Epithelial cell of prostate (primary cell): Measurements from ENCODE around the gene NRXN3.
A peak's percentile ranks its signal among the peaks of the same experiment; 100 is the strongest.

ENCODE experiments used
- DNase-seq: peaks from one replicate; pipeline ENCODE4 v3.0.0-alpha.2; 2011; ENCODE audit warnings: low read depth, low spot score
- H3K27ac ChIP-seq: fragments of 450-650 bp; 2 replicates; pipeline ENCODE4 v1.5.1; 2017; ENCODE audit warnings: mild to moderate bottlenecking

The NRXN3 gene

GRCh38 chr14:79502136-79502750 is 1332.1 kb downstream of the NRXN3 start:
- no peak for DNase-seq
- H3K27ac ChIP-seq, result no peak overlapping the region

GRCh38 chr14:79502751-79503148 is 1332.6 kb downstream of the NRXN3 start:
- no peak overlapping the region for H3K27ac ChIP-seq
- DNase-seq, result no peak

GRCh38 chr14:79510659-79511058 is 1340.5 kb downstream of the NRXN3 start:
- H3K27ac ChIP-seq, result peak overlapping the region; percentile 43
- DNase-seq, result peak; percentile 12

GRCh38 chr14:79511146-79511545 is 1341.0 kb downstream of the NRXN3 start:
- H3K27ac ChIP-seq, result no peak overlapping the region
- DNase-seq, result no peak

GRCh38 chr14:79513446-79513845 is 1343.3 kb downstream of the NRXN3 start:
- no peak for DNase-seq
- H3K27ac ChIP-seq, result no peak overlapping the region

- peak overlapping the region; percentile 46 for H3K27ac ChIP-seq
- DNase-seq, result peak; percentile 14
Measured at GRCh38 chr14:79514700-79515099, 1344.5 kb downstream of the NRXN3 start.

- H3K27ac ChIP-seq, result peak overlapping the region; percentile 46
- no peak for DNase-seq
Measured at GRCh38 chr14:79515158-79515557, 1345.0 kb downstream of the NRXN3 start.

GRCh38 chr14:79516009-79516408 is 1345.8 kb downstream of the NRXN3 start:
- H3K27ac ChIP-seq, result no peak overlapping the region
- no peak for DNase-seq

- no peak for DNase-seq
- no peak overlapping the region for H3K27ac ChIP-seq
Measured at GRCh38 chr14:79525416-79525815, 1355.2 kb downstream of the NRXN3 start.

- DNase-seq, result no peak
Measured at GRCh38 chr14:79528828-79529416, 1358.7 kb downstream of the NRXN3 start.

GRCh38 chr14:79530555-79530954 is 1360.4 kb downstream of the NRXN3 start:
- DNase-seq, result no peak
- no peak overlapping the region for H3K27ac ChIP-seq

More at GRCh38 chr14:79528828-79529416, 1358.7 kb downstream of the NRXN3 start:
- H3K27ac ChIP-seq, result peak overlapping the region; percentile 26

GRCh38 chr14:79534703-79535353 is 1364.7 kb downstream of the NRXN3 start:
- DNase-seq, result no peak

GRCh38 chr14:79540394-79540793 is 1370.2 kb downstream of the NRXN3 start:
- no peak overlapping the region for H3K27ac ChIP-seq
- DNase-seq, result peak; percentile 27

More at GRCh38 chr14:79534703-79535353, 1364.7 kb downstream of the NRXN3 start:
- no peak overlapping the region for H3K27ac ChIP-seq

- no peak for DNase-seq
- no peak overlapping the region for H3K27ac ChIP-seq
Measured at GRCh38 chr14:79542121-79542520, 1371.9 kb downstream of the NRXN3 start.

- DNase-seq, result no peak
- no peak overlapping the region for H3K27ac ChIP-seq
Measured at GRCh38 chr14:79543348-79543747, 1373.2 kb downstream of the NRXN3 start.

- H3K27ac ChIP-seq, result no peak overlapping the region
- peak; percentile 56 for DNase-seq
Measured at GRCh38 chr14:79543967-79544697, 1374.0 kb downstream of the NRXN3 start.

- H3K27ac ChIP-seq, result no peak overlapping the region
- DNase-seq, result no peak
Measured at GRCh38 chr14:79544698-79545070, 1374.5 kb downstream of the NRXN3 start.

- H3K27ac ChIP-seq, result no peak overlapping the region
- no peak for DNase-seq
Measured at GRCh38 chr14:79548836-79549235, 1378.7 kb downstream of the NRXN3 start.

- no peak for DNase-seq
Measured at GRCh38 chr14:79549515-79549914, 1379.3 kb downstream of the NRXN3 start.

GRCh38 chr14:79551523-79551922 is 1381.3 kb downstream of the NRXN3 start:
- DNase-seq, result no peak
- H3K27ac ChIP-seq, result no peak overlapping the region

More at GRCh38 chr14:79549515-79549914, 1379.3 kb downstream of the NRXN3 start:
- H3K27ac ChIP-seq, result no peak overlapping the region

- no peak for DNase-seq
- H3K27ac ChIP-seq, result no peak overlapping the region
Measured at GRCh38 chr14:79552778-79553177, 1382.6 kb downstream of the NRXN3 start.
